Upper lobe of left lung (tissue), 6 donors: ENCODE data around the gene GCK. TPM values are rescaled to one million over a fixed set of nuclear protein-coding genes. Genes with fewer than 3 reads are reported as not detected.
"Not testable (repeated sequence)": the region's sequence is repeated elsewhere in the genome, so short reads cannot be mapped to it uniquely, and the experiment has no call there.

ENCODE experiments used
- ATAC-seq, 2 donors: fragments of 200-7000 bp; cut with Tn5 transposase; one replicate each; pipeline ENCODE4 v1.9.1; 2022; ENCODE audit warnings: mild to moderate bottlenecking in 2 of 2, moderate library complexity in 2 of 2; ENCODE audit not compliant: low FRiP score in 2 of 2
- DNase-seq, 2 donors: peaks; one replicate each; pipeline ENCODE4 v3.0.0-alpha.2; 2019 to 2020
- H3K27ac ChIP-seq, 4 donors: fragments of 200-600 bp; sonication (generic); one replicate each; pipeline ENCODE4 v1.5.1; 2016 to 2019
- H3K27me3 ChIP-seq, 4 donors: fragments of 200-600 bp; sonication (generic); one replicate each; pipeline ENCODE4 v1.5.1; 2017 to 2019
- H3K36me3 ChIP-seq, 4 donors: fragments of 200-600 bp; sonication (generic); one replicate each; pipeline ENCODE4 v1.5.1; 2016 to 2019
- H3K4me1 ChIP-seq, 4 donors: fragments of 200-600 bp; sonication (generic); one replicate each; pipeline ENCODE4 v1.5.1; 2018 to 2019
- H3K4me3 ChIP-seq, 4 donors: fragments of 200-600 bp; sonication (generic); one replicate each; pipeline ENCODE4 v1.5.1; 2017 to 2019; ENCODE audit warnings: mild to moderate bottlenecking in 2 of 4, moderate library complexity in 1 of 4
- H3K9me3 ChIP-seq, 4 donors: fragments of 200-600 bp; sonication (generic); one replicate each; pipeline ENCODE4 v1.5.1; 2018 to 2019
- CTCF ChIP-seq, 6 experiments: fragments of 450-650 bp in 4 of 6; fragments of 200-600 bp in 2 of 6; sonication (generic) in 2 of 6; IDR thresholded peaks; one replicate each; pipeline ENCODE4 v1.5.1; 2016 to 2019; ENCODE audit warnings: antibody characterized with exemption in 6 of 6
- EP300 ChIP-seq, 4 donors: sonication (generic); formaldehyde crosslinking; IDR thresholded peaks; one replicate each; pipeline ENCODE4 v1.5.1; 2017; ENCODE audit warnings: antibody characterized with exemption in 4 of 4, control low read depth in 2 of 4
- POLR2A ChIP-seq, 4 donors: fragments of 450-650 bp; IDR thresholded peaks; one replicate each; pipeline ENCODE4 v1.5.1; 2016 to 2017; ENCODE audit warnings: antibody characterized with exemption in 4 of 4, mild to moderate bottlenecking in 2 of 4
- POLR2AphosphoS5 ChIP-seq, 2 donors: sonication (generic); formaldehyde crosslinking; IDR thresholded peaks; one replicate each; pipeline ENCODE4 v1.5.1; 2017; ENCODE audit warnings: antibody characterized with exemption in 2 of 2
- WGBS, 2 donors: methylation state at CpG; one replicate each; pipeline ENCODE4 v1.1.5; 2017 to 2018; 5-methylcytosine and 5-hydroxymethylcytosine counted together
- total RNA-seq, 6 donors: library from RNA; depleted of rRNA in 4 of 6; stranded (reverse); fragments of >200 nt in 4 of 6; gene quantifications; one replicate each; pipeline versions ENCODE4 v1.1.0 to v1.2.1, GENCODE V29; 2016 to 2021
- donor health status: DM: no; HTN: no; CAD: no; lungs with moderate emphysema.
- donor health status: DM: no; HTN: yes; CAD: no; lungs with severe emphysema.

Gene GCK
- total RNA-seq, 6 donors from 2014 or later, result 0.17 to 0.49 (median 0.30) TPM; not detected in 2

GRCh38 chr7:44180631-44181030 is 8.6 kb downstream of the GCK start:
- WGBS, 2 donors, result 59 to 72% methylated on average over 3 of the region's 3 CpGs
- Histone ChIP-seq H3K36me3 (no peaks in the 10 kb centered on the region), H3K9me3 (no peaks in the 10 kb centered on the region), H3K27ac (no peak overlapping the region), H3K4me1 (no peaks in the 10 kb centered on the region), H3K4me3 (no peak overlapping the region), H3K27me3 (no peaks in the 10 kb centered on the region)
- ATAC-seq (no peak), DNase-seq (no peak)
- no peak for TF ChIP-seq CTCF (IDR thresholded peaks at IDR 0.05)
- no peak for TF ChIP-seq POLR2AphosphoS5 (IDR thresholded peaks at IDR 0.05)
- TF ChIP-seq EP300 (IDR thresholded peaks at IDR 0.05), result no peak
- no peak for TF ChIP-seq POLR2A (IDR thresholded peaks at IDR 0.05)

GRCh38 chr7:44177570-44178131 is 11.6 kb downstream of the GCK start:
- Histone ChIP-seq H3K27ac (no peak overlapping the region), H3K36me3 (no peaks in the 10 kb centered on the region), H3K4me3 (no peak overlapping the region), H3K27me3 (no peaks in the 10 kb centered on the region), H3K9me3 (no peaks in the 10 kb centered on the region), H3K4me1 (no peaks in the 10 kb centered on the region)
- 77 to 85% methylated on average over 4 of the region's 4 CpGs for WGBS, 2 donors
- no peak for ATAC-seq
- no peak for TF ChIP-seq POLR2AphosphoS5 (IDR thresholded peaks at IDR 0.05)
- no peak for TF ChIP-seq CTCF (IDR thresholded peaks at IDR 0.05)
- no peak for TF ChIP-seq POLR2A (IDR thresholded peaks at IDR 0.05)
- no peak for TF ChIP-seq EP300 (IDR thresholded peaks at IDR 0.05)
- no peak for DNase-seq

- Histone ChIP-seq H3K9me3 (no peaks in the 10 kb centered on the region), H3K36me3 (no peaks in the 10 kb centered on the region), H3K4me3 (no peak overlapping the region), H3K27me3 (no peaks in the 10 kb centered on the region), H3K4me1 (no peaks in the 10 kb centered on the region), H3K27ac (no peak overlapping the region)
- WGBS, 2 donors, result 62 to 75% methylated on average over 6 to 7 of the region's 7 CpGs
- ATAC-seq (no peak), DNase-seq (no peak)
- TF ChIP-seq POLR2AphosphoS5 (IDR thresholded peaks at IDR 0.05) (no peak), EP300 (IDR thresholded peaks at IDR 0.05) (no peak), POLR2A (IDR thresholded peaks at IDR 0.05) (no peak), CTCF (IDR thresholded peaks at IDR 0.05) (no peak)
Measured at GRCh38 chr7:44176486-44176885, 12.8 kb downstream of the GCK start.

- no peak for TF ChIP-seq POLR2A (IDR thresholded peaks at IDR 0.05)
- Histone ChIP-seq H3K9me3 (no peaks in the 10 kb centered on the region), H3K27me3 (no peaks in the 10 kb centered on the region), H3K27ac (no peak overlapping the region), H3K4me1 (no peaks in the 10 kb centered on the region), H3K4me3 (no peak overlapping the region), H3K36me3 (no peaks in the 10 kb centered on the region)
- 50 to 73% methylated on average over 2 to 3 of the region's 3 CpGs for WGBS, 2 donors
- ATAC-seq (no peak), DNase-seq (no peak)
Measured at GRCh38 chr7:44175730-44176129, 13.5 kb downstream of the GCK start.

GRCh38 chr7:44174694-44174948 is 14.6 kb downstream of the GCK start:
- not testable (repeated sequence) for H3K27me3 ChIP-seq, H3K4me3 ChIP-seq, ATAC-seq, DNase-seq, H3K36me3 ChIP-seq, H3K27ac ChIP-seq, H3K4me1 ChIP-seq, H3K9me3 ChIP-seq
- WGBS, 2 donors, result 70 to 75% methylated on average over 1 of the region's 1 CpG

- Histone ChIP-seq H3K4me3 (no peak overlapping the region), H3K36me3 (no peaks in the 10 kb centered on the region), H3K27ac (no peak overlapping the region), H3K9me3 (no peaks in the 10 kb centered on the region), H3K4me1 (no peaks in the 10 kb centered on the region), H3K27me3 (no peaks in the 10 kb centered on the region)
- DNase-seq, result no peak
- TF ChIP-seq EP300 (IDR thresholded peaks at IDR 0.05) (no peak), CTCF (IDR thresholded peaks at IDR 0.05) (no peak), POLR2A (IDR thresholded peaks at IDR 0.05) (no peak), POLR2AphosphoS5 (IDR thresholded peaks at IDR 0.05) (no peak)
- ATAC-seq, result no peak
- WGBS, 2 donors, result 40 to 56% methylated on average over 3 of the region's 3 CpGs
Measured at GRCh38 chr7:44173911-44174693, 15.1 kb downstream of the GCK start.
